ENCODE results near the gene PRRT4.

DNA sequence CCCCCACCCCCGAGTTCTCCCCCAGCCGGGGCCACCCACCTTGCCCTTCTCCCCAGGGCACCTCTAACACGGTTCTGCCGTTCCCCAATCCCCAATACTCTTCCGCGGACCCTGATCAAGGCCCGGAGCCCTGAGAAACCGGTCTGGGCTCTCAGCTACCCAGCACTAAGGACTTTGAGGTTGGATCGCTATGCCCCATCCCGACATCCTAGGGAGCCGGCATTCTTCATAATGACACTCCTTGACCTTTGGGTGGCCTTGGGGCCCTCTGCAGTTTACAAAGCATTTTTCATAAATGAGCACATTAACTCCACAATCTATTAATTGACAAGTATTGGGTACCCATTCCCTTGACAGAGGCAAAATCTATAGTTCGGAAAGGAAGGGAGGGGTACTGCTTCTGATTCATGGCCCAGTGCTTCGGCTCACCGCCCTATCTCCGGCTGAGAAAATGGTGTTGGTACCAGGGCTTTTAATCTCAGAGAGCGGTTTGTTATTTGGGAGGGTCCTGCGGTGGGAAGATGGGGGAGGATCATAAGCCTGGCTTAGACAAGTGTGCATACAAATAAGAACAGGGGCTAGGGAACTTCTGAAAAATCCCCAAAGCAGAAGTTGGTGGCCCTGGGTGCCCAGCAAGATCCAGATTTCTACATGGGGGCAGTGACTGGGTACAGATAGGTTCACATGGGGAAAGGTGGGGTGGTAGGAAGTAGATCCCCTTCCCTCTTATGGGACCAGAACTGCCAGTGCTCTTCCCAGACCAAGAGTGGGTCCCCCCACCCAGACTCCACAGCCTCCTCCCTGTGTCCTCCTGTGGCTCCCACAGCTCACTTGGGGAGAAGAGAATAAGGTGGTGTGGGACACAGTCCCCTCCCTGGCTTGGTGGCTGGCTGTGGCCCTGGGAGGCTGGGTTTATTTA lies 45.1 kb upstream of the PRRT4 start:
- TF ChIP-seq, protein P1, sequence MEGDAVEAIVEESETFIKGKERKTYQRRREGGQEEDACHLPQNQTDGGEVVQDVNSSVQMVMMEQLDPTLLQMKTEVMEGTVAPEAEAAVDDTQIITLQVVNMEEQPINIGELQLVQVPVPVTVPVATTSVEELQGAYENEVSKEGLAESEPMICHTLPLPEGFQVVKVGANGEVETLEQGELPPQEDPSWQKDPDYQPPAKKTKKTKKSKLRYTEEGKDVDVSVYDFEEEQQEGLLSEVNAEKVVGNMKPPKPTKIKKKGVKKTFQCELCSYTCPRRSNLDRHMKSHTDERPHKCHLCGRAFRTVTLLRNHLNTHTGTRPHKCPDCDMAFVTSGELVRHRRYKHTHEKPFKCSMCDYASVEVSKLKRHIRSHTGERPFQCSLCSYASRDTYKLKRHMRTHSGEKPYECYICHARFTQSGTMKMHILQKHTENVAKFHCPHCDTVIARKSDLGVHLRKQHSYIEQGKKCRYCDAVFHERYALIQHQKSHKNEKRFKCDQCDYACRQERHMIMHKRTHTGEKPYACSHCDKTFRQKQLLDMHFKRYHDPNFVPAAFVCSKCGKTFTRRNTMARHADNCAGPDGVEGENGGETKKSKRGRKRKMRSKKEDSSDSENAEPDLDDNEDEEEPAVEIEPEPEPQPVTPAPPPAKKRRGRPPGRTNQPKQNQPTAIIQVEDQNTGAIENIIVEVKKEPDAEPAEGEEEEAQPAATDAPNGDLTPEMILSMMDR (IDR thresholded peaks at IDR 0.05; ENCODE audit: low read length) = no peak
- no peak for TF ChIP-seq EZH2 (IDR thresholded peaks at IDR 0.05; ENCODE audit: borderline replicate concordance, low read length)
